Measurements from ENCODE around the gene GABRP. TPM values are rescaled to one million over a fixed set of nuclear protein-coding genes. Genes with fewer than 3 reads are reported as not detected.

Gene GABRP
- total RNA-seq, 1 donor from 2014 or later = 0.49 TPM

DNA sequence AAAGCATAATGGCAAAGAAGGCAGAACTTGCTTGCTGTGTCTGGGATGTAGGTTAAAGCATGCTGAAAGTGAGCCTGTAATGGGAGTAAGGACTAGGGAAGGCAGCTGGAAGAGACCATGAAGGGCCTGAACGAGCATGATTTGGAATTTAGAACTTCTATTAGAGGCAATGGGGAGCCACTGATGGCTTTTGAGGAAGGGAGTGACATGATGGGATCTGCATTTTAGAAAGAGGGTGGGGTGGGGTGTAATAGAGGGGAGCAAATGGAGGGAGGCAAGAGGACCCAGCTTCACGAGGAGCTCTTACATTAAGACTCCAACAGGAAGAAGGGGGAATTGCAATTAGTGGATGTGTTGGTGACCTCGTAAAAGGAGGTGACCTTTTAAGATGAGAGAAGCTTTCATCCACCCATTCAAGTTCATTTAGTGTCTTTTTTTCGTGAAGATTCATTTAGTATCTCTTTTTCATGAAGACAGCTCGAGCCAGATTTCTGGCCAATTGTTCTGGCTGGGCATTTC, 13.6 kb upstream of the GABRP start:
- no peaks in the 10 kb centered on the region for H3K27me3 ChIP-seq (ENCODE audit: low read depth)
- H3K36me3 ChIP-seq = no peaks in the 10 kb centered on the region
- no peak for DNase-seq
- intact Hi-C loops (cut with micrococcal nuclease) = no loop called here
- H3K4me3 ChIP-seq = no peak overlapping the region
- H3K9me3 ChIP-seq (replicated peaks) = no peaks in the 10 kb centered on the region
- TF ChIP-seq, protein P1, sequence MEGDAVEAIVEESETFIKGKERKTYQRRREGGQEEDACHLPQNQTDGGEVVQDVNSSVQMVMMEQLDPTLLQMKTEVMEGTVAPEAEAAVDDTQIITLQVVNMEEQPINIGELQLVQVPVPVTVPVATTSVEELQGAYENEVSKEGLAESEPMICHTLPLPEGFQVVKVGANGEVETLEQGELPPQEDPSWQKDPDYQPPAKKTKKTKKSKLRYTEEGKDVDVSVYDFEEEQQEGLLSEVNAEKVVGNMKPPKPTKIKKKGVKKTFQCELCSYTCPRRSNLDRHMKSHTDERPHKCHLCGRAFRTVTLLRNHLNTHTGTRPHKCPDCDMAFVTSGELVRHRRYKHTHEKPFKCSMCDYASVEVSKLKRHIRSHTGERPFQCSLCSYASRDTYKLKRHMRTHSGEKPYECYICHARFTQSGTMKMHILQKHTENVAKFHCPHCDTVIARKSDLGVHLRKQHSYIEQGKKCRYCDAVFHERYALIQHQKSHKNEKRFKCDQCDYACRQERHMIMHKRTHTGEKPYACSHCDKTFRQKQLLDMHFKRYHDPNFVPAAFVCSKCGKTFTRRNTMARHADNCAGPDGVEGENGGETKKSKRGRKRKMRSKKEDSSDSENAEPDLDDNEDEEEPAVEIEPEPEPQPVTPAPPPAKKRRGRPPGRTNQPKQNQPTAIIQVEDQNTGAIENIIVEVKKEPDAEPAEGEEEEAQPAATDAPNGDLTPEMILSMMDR (IDR thresholded peaks at IDR 0.05; ENCODE audit: borderline replicate concordance) = no peak
- no peak overlapping the region for H3K27ac ChIP-seq (replicated peaks)
- H3K4me1 ChIP-seq = peaks cover 7% of the 10 kb centered on the region

DNA sequence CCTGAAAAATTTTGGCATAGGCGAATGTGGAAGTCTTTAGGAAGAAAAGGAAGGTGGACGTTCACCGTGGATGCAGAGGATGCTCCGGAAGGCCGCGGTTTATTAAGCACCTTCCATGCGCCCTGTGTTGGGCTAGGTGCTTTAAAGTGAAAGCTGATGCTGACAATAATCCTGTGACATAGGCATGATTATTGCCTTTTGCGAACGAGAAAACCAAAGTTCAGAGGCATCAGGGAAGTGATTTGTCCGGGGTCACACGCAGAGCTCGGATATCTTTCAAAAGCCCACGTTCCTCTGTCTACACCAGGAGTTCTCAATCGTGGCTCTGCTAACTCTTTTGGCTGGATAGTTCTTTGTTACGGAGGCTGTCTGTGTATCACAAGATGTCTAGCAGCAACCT, 12.0 kb upstream of the GABRP start:
- no peak overlapping the region for H3K4me3 ChIP-seq
- H3K27me3 ChIP-seq (ENCODE audit: low read depth) = no peaks in the 10 kb centered on the region
- H3K9me3 ChIP-seq (replicated peaks) = no peaks in the 10 kb centered on the region
- no peaks in the 10 kb centered on the region for H3K36me3 ChIP-seq
- intact Hi-C loops (cut with micrococcal nuclease) = no loop called here
- H3K4me1 ChIP-seq = peaks cover 10% of the 10 kb centered on the region
- DNase-seq = no peak
- TF ChIP-seq, protein P1 (IDR thresholded peaks at IDR 0.05; ENCODE audit: borderline replicate concordance) = no peak
- H3K27ac ChIP-seq (replicated peaks) = no peak overlapping the region

DNA sequence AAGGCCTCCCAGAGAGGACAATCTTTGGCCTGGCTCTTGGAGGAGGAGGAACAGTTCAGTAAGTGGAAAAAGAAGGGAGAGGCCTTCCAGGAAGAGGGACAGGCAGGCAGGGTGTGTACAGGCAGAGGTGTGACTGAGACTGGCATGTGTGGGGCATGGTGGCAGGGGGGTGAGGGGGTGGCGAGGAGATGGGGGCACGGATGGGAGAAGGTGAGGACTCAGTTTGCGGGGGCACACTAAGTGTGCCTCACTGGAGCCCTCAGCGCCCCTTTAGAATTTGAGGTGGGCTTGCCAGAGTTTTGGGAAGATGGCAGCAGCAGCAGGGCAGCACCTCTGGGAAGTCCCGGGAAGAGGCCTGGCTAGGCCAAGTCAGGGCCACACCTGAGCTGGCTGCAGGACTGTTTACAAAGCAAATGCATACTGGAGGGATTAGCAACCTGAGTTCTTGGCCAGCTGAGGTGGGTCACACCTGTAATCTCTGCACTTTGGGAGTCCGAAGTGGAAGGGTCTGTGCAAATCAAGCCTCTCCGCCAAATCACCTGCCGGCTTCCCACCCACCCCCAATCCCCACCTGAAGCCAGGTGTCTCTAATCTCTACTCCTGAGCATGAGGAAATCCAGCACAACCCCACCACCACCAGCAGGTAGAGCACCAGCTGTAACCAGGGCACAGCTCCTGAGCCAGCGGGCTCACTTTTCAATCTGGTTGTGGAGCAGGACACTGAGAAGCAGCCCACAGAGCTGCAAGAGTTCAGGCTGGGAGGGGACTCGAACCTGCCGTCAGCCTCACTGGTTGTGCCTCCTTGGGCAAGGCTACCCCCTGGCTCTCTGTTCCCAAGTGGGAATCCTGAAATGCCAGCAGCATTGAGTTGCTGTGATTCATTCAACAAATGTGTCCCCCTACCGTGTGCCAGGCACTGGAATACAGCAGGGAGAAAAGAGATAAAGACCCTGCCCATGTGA, 10.2 kb upstream of the GABRP start:
- no peaks in the 10 kb centered on the region for H3K27me3 ChIP-seq (ENCODE audit: low read depth)
- no peak overlapping the region for H3K4me3 ChIP-seq
- H3K27ac ChIP-seq (replicated peaks) = no peak overlapping the region
- DNase-seq = no peak
- H3K36me3 ChIP-seq = no peaks in the 10 kb centered on the region
- no peaks in the 10 kb centered on the region for H3K9me3 ChIP-seq (replicated peaks)
- intact Hi-C loops (cut with micrococcal nuclease) = no loop called here
- H3K4me1 ChIP-seq = peaks cover 10% of the 10 kb centered on the region
- TF ChIP-seq, protein P1 (IDR thresholded peaks at IDR 0.05; ENCODE audit: borderline replicate concordance) = no peak

DNA sequence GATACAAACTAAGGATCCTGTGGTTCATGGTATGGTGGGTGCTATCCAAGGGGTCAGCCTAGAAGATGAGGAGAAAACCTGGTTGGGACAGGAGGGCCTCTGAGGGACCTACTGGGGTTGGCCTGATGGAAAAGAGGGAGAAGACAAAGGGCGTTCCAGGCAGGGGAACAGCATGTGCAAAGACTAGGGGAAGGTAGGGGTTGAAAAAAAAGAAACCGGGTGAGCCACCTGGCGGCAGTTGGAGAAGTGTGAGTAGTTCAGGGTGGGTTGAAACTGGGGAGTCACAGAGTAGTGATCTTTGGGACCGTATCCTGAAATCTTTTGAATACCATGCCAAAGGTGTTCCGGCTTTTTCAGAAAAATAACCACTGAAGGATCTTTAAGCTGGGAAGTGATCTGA, 8.7 kb upstream of the GABRP start:
- no peak for DNase-seq
- TF ChIP-seq, protein P1 (IDR thresholded peaks at IDR 0.05; ENCODE audit: borderline replicate concordance) = no peak
- H3K4me3 ChIP-seq = no peak overlapping the region
- H3K9me3 ChIP-seq (replicated peaks) = no peaks in the 10 kb centered on the region
- no peaks in the 10 kb centered on the region for H3K36me3 ChIP-seq
- no peak overlapping the region for H3K27ac ChIP-seq (replicated peaks)
- intact Hi-C loops (cut with micrococcal nuclease) = no loop called here
- no peaks in the 10 kb centered on the region for H3K27me3 ChIP-seq (ENCODE audit: low read depth)
- peaks cover 3% of the 10 kb centered on the region for H3K4me1 ChIP-seq

DNA sequence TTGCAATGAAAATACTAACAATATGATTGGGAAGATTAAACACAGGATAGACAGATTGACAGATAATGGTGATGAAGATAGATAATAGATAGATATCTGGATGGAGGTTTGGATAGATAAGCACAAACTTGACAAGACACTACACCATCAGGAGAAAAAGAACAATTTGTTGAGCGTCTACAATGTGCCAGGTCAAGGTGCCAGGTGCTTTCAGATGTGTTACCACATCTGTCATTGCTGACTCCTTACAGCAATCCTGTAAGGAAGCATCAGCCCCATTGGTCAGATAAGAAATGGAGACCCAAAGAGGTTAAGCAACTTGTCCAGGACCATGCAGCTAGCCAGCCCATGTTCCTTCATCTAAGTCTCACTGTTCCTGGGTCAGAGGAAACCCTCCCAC, 1.6 kb upstream of the GABRP start:
- peak overlapping the region; percentile 63 for H3K27ac ChIP-seq (replicated peaks)
- no peaks in the 10 kb centered on the region for H3K9me3 ChIP-seq (replicated peaks)
- intact Hi-C loops (cut with micrococcal nuclease) = no loop called here
- TF ChIP-seq, protein P1 (IDR thresholded peaks at IDR 0.05; ENCODE audit: borderline replicate concordance) = no peak
- peaks cover 39% of the 10 kb centered on the region for H3K4me1 ChIP-seq
- no peaks in the 10 kb centered on the region for H3K36me3 ChIP-seq
- DNase-seq = no peak
- H3K27me3 ChIP-seq (ENCODE audit: low read depth) = no peaks in the 10 kb centered on the region
- H3K4me3 ChIP-seq = no peak overlapping the region

Data from left ventricle myocardium inferior (tissue), 1 donor.